ENCODE measurements around the gene SND1. TPM values are rescaled to one million over a fixed set of nuclear protein-coding genes. Genes with fewer than 3 reads are reported as not detected.

Gene SND1
- total and polyA plus RNA-seq, 2 donors (not counting 3 experiments of a cell fraction or from before 2014, with no cell fraction given) = 116 to 249 TPM

GRCh38 chr7:127993987-127994386 lies 342.0 kb downstream of the SND1 start:
- no peak for FAIRE-seq
- Histone ChIP-seq H3K4me3 (replicated peaks in 1 of 3; ENCODE audit: insufficient read depth in 1 of 3, low read depth in 1 of 3, low read length in 3 of 3) (no peak overlapping the region), H3K27me3 (ENCODE audit: control insufficient read depth in 2 of 2, insufficient read depth in 2 of 2, low read length in 2 of 2) (no peaks in the 10 kb centered on the region), H3K9me3 (replicated peaks; ENCODE audit: control insufficient read depth, insufficient read depth, low read length) (no peaks in the 10 kb centered on the region), H3K9ac (replicated peaks; ENCODE audit: extremely low read depth, insufficient read depth, low read length) (no peak overlapping the region), H3K27ac (ENCODE audit: insufficient read depth, low read depth, low read length) (no peak overlapping the region), H3K36me3 (ENCODE audit: control insufficient read depth in 2 of 2, extremely low read depth in 1 of 2, insufficient read depth in 2 of 2, low read length in 2 of 2) (peaks cover 5 to 6% of the 10 kb centered on the region in 2 experiments), H3K9me1 (replicated peaks; ENCODE audit: control insufficient read depth, extremely low read depth, insufficient read depth, low read length) (no peaks in the 10 kb centered on the region), H4K20me1 (replicated peaks; ENCODE audit: control insufficient read depth, extremely low read depth, insufficient read depth, low read length) (peaks cover 4% of the 10 kb centered on the region), H3K4me2 (ENCODE audit: insufficient read depth, low read length) (no peak overlapping the region), H3K79me2 (ENCODE audit: control insufficient read depth, insufficient read depth, low read length) (no peaks in the 10 kb centered on the region), H2AFZ (ENCODE audit: low read depth, low read length) (no peak overlapping the region), H3K4me1 (ENCODE audit: control insufficient read depth, extremely low read depth, insufficient read depth, low read length) (no peaks in the 10 kb centered on the region)
- CTCF ChIA-PET = no interaction called here
- intact Hi-C loops (cut with micrococcal nuclease) = no loop called here
- BruUV-seq (replicated peaks) = no TSS peak
- POLR2A ChIA-PET = no interaction called here
- DNase-seq (ENCODE audit: low read depth, low spot score) = no peak
- dilution Hi-C loops (cut with MboI; ENCODE audit: extremely low pct_ligation_motif_present, low sequenced_read_pairs) = no loop called here
- no peak for TF ChIP-seq POLR2A (IDR thresholded peaks at IDR 0.05; ENCODE audit: low read depth, low read length)
- TF ChIP-seq MYC (IDR thresholded peaks at IDR 0.05; ENCODE audit: low read depth, low read length) = no peak
- no peak for TF ChIP-seq JUN (IDR thresholded peaks at IDR 0.05; ENCODE audit: borderline replicate concordance, insufficient read depth, insufficient read length, low read depth)
- no peak for TF ChIP-seq CTCF (IDR thresholded peaks at IDR 0.05; ENCODE audit: extremely low read depth in 1 of 2, insufficient read depth in 1 of 2, low read depth in 1 of 2, low read length in 2 of 2)
- no peak for TF ChIP-seq POLR2AphosphoS5 (IDR thresholded peaks at IDR 0.05; ENCODE audit: insufficient read depth, low read depth, low read length)

DNA sequence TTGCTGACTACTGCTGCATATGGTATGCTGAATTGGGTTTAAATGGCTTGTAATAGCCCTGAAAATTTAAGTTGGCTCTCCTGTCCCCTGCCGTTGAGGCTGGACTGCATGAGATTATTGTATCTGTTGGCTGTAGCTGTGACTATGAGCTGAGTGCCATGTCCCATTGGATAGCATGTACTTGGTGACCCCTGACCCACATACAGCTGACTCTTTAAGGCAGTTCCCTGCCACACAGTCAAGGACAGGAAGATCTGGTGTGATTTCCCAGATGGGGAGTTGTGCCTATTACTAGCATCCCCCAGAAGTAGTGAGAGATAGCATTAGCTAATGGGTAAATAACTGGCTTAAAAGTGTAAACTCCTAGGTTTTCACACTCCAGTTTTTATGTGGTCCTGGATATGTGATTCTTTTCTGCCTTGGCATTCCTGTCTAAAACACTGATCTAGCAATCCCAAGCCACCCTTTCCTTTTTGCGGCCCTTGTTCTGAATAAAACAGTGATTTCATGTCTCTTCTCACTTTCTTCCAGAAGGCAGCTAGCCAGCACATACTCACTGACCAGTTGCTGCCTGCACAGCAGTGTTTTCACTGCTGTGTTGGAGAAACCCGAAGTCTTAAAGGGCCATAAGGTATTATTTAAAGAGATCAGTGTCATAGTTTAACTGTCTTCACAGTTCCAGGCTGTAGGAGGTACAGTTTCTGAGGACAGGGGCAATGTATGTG lies 343.3 kb downstream of the SND1 start:
- H3K4me1 ChIP-seq (ENCODE audit: control insufficient read depth, extremely low read depth, insufficient read depth, low read length) = no peaks in the 10 kb centered on the region
- dilution Hi-C loops (cut with MboI; ENCODE audit: extremely low pct_ligation_motif_present, low sequenced_read_pairs) (no loop called here), intact Hi-C loops (cut with micrococcal nuclease) (no loop called here)
- H3K9me1 ChIP-seq (replicated peaks; ENCODE audit: control insufficient read depth, extremely low read depth, insufficient read depth, low read length) = no peaks in the 10 kb centered on the region
- no peak for DNase-seq (ENCODE audit: low read depth, low spot score)
- ChIA-PET POLR2A (no interaction called here), CTCF (interaction anchor here (0.9 kb wide), 1 partner anchor 287 kb away, joined by 4 read pairs; no protein-coding TSS in a partner anchor)
- H3K9me3 ChIP-seq (replicated peaks; ENCODE audit: control insufficient read depth, insufficient read depth, low read length) = no peaks in the 10 kb centered on the region
- no TSS peak for BruUV-seq (replicated peaks)
- no peak overlapping the region for H3K4me2 ChIP-seq (ENCODE audit: insufficient read depth, low read length)
- H3K4me3 ChIP-seq (replicated peaks in 1 of 3; ENCODE audit: insufficient read depth in 1 of 3, low read depth in 1 of 3, low read length in 3 of 3) = no peak overlapping the region
- H3K27me3 ChIP-seq (ENCODE audit: control insufficient read depth in 2 of 2, insufficient read depth in 2 of 2, low read length in 2 of 2) = no peaks in the 10 kb centered on the region
- no peaks in the 10 kb centered on the region for H3K79me2 ChIP-seq (ENCODE audit: control insufficient read depth, insufficient read depth, low read length)
- peaks cover 5 to 6% of the 10 kb centered on the region in 2 experiments for H3K36me3 ChIP-seq (ENCODE audit: control insufficient read depth in 2 of 2, extremely low read depth in 1 of 2, insufficient read depth in 2 of 2, low read length in 2 of 2)
- H2AFZ ChIP-seq (ENCODE audit: low read depth, low read length) = no peak overlapping the region
- H3K9ac ChIP-seq (replicated peaks; ENCODE audit: extremely low read depth, insufficient read depth, low read length) = no peak overlapping the region
- H3K27ac ChIP-seq (ENCODE audit: insufficient read depth, low read depth, low read length) = no peak overlapping the region
- FAIRE-seq = no peak
- peaks cover 4% of the 10 kb centered on the region for H4K20me1 ChIP-seq (replicated peaks; ENCODE audit: control insufficient read depth, extremely low read depth, insufficient read depth, low read length)
- TF ChIP-seq CTCF (IDR thresholded peaks at IDR 0.05; ENCODE audit: extremely low read depth in 1 of 2, insufficient read depth in 1 of 2, low read depth in 1 of 2, low read length in 2 of 2) (no peak), POLR2AphosphoS5 (IDR thresholded peaks at IDR 0.05; ENCODE audit: insufficient read depth, low read depth, low read length) (no peak), MYC (IDR thresholded peaks at IDR 0.05; ENCODE audit: low read depth, low read length) (no peak), MAX (IDR thresholded peaks at IDR 0.05; ENCODE audit: insufficient read depth, insufficient read length) (no peak)

Measured in endothelial cell of umbilical vein (primary cell).